Sigmoid colon (tissue), 7 donors: ENCODE measurements around the gene GPC6. TPM values are rescaled to one million over a fixed set of nuclear protein-coding genes. Genes with fewer than 3 reads are reported as not detected.

ENCODE experiments used
- DNase-seq: peaks from one replicate; pipeline ENCODE4 v3.0.0-alpha.2; 2019
- H3K27ac ChIP-seq, 4 donors: fragments of 200-600 bp; sonication (generic); one replicate each; pipeline ENCODE4 v1.5.1; 2016 to 2019; ENCODE audit warnings: mild to moderate bottlenecking in 1 of 4
- H3K27me3 ChIP-seq, 3 donors: fragments of 200-600 bp; sonication (generic); one replicate each; pipeline ENCODE4 v1.5.1; 2019; ENCODE audit warnings: mild to moderate bottlenecking in 1 of 3
- H3K36me3 ChIP-seq, 4 donors: fragments of 200-600 bp; sonication (generic); one replicate each; pipeline ENCODE4 v1.5.1; 2016 to 2019
- H3K4me1 ChIP-seq, 4 donors: fragments of 200-600 bp; sonication (generic); one replicate each; pipeline ENCODE4 v1.5.1; 2017 to 2019
- H3K4me3 ChIP-seq, 4 donors: fragments of 200-600 bp; sonication (generic); one replicate each; pipeline ENCODE4 v1.5.1; 2017 to 2019; ENCODE audit warnings: mild to moderate bottlenecking in 2 of 4, moderate library complexity in 1 of 4
- H3K9me3 ChIP-seq, 4 donors: fragments of 200-600 bp in 3 of 4; sonication (generic) in 3 of 4; one replicate each; pipeline versions ENCODE4 v1.5.1 to v1.6.1; 2013 to 2019
- CTCF ChIP-seq, 4 experiments: fragments of 450-650 bp in 3 of 4; fragments of 200-600 bp in 1 of 4; IDR thresholded peaks; one replicate each; pipeline ENCODE4 v1.5.1; 2016 to 2019; ENCODE audit warnings: antibody characterized with exemption in 4 of 4, mild to moderate bottlenecking in 3 of 4, moderate library complexity in 2 of 4
- EP300 ChIP-seq, 4 donors: sonication (generic); formaldehyde crosslinking; IDR thresholded peaks; one replicate each; pipeline ENCODE4 v1.6.1; 2017; ENCODE audit warnings: antibody characterized with exemption in 4 of 4
- POLR2A ChIP-seq, 2 donors: fragments of 450-650 bp; IDR thresholded peaks; one replicate each; pipeline ENCODE4 v1.6.1; 2016; ENCODE audit warnings: antibody characterized with exemption in 2 of 2, mild to moderate bottlenecking in 2 of 2, moderate library complexity in 2 of 2
- POLR2AphosphoS5 ChIP-seq, 4 donors: sonication (generic); formaldehyde crosslinking; IDR thresholded peaks; one replicate each; pipeline ENCODE4 v1.6.1; 2017; ENCODE audit warnings: antibody characterized with exemption in 4 of 4
- WGBS, 2 donors: extraction: QIAGEN DNeasy Blood & Tissue Kit; methylation state at CpG; one replicate each; pipeline ENCODE4 v1.1.7; 2013; 5-methylcytosine and 5-hydroxymethylcytosine counted together
- intact Hi-C: fragments of 100-400 bp; cut with DNase I; formaldehyde crosslinking; loops from one replicate; pipeline ENCODE4 v1.15.1; 2023
- polyA plus RNA-seq, 3 donors: library from polyadenylated mRNA; stranded (reverse); fragments of 200-250 nt; gene quantifications; one replicate each; pipeline ENCODE4 v1.2.3, GENCODE V29; 2013
- total RNA-seq, 4 donors: library from RNA; depleted of rRNA; stranded (reverse); fragments of >200 nt; gene quantifications; one replicate each; pipeline ENCODE4 v1.1.0, GENCODE V29; 2016
- donor health status: healthy with polysubstance abuse.
- donor health status: Bipolar disorder and iron deficiency.
- donor health status: healthy.

Gene GPC6
- total and polyA plus RNA-seq, 7 donors: 0.23 to 27.5 (median 14.4) TPM

GRCh38 chr13:93922063-93922855, 695.7 kb downstream of the GPC6 start:
- Histone ChIP-seq H3K4me3 (no peak overlapping the region), H3K36me3 (no peaks in the 10 kb centered on the region), H3K9me3 (no peaks in the 10 kb centered on the region), H3K4me1 (no peaks in the 10 kb centered on the region), H3K27ac (no peak overlapping the region), H3K27me3 (no peaks in the 10 kb centered on the region)
- intact Hi-C loops: no loop called here
- DNase-seq: no peak
- WGBS, 2 donors: 66 to 79% methylated on average over 5 of the region's 5 CpGs
- no peak for TF ChIP-seq EP300 (IDR thresholded peaks at IDR 0.05)
- no peak for TF ChIP-seq POLR2A (IDR thresholded peaks at IDR 0.05)
- no peak for TF ChIP-seq CTCF (IDR thresholded peaks at IDR 0.05)
- no peak for TF ChIP-seq POLR2AphosphoS5 (IDR thresholded peaks at IDR 0.05)

- Histone ChIP-seq H3K27me3 (no peaks in the 10 kb centered on the region), H3K27ac (no peak overlapping the region), H3K4me3 (no peak overlapping the region), H3K4me1 (no peaks in the 10 kb centered on the region), H3K36me3 (no peaks in the 10 kb centered on the region), H3K9me3 (no peaks in the 10 kb centered on the region)
- 88% methylated on average over 1 of the region's 1 CpG for WGBS, 2 donors
- TF ChIP-seq EP300 (IDR thresholded peaks at IDR 0.05) (no peak), POLR2A (IDR thresholded peaks at IDR 0.05) (no peak), CTCF (IDR thresholded peaks at IDR 0.05) (no peak), POLR2AphosphoS5 (IDR thresholded peaks at IDR 0.05) (no peak)
- no peak for DNase-seq
- intact Hi-C loops: no loop called here
Measured at GRCh38 chr13:93925990-93926389, 699.4 kb downstream of the GPC6 start.

- no peak for TF ChIP-seq POLR2A (IDR thresholded peaks at IDR 0.05)
- no peak for TF ChIP-seq CTCF (IDR thresholded peaks at IDR 0.05)
- no peaks in the 10 kb centered on the region for H3K4me1 ChIP-seq
- no peak overlapping the region for H3K27ac ChIP-seq
- WGBS, 2 donors: 47 to 50% methylated on average over 1 of the region's 1 CpG
- no peaks in the 10 kb centered on the region for H3K36me3 ChIP-seq
- no peak overlapping the region for H3K4me3 ChIP-seq
- intact Hi-C loops: no loop called here
- no peaks in the 10 kb centered on the region for H3K9me3 ChIP-seq
- H3K27me3 ChIP-seq: no peaks in the 10 kb centered on the region
- no peak for DNase-seq
Measured at GRCh38 chr13:93926425-93926824, 699.8 kb downstream of the GPC6 start.

GRCh38 chr13:93927431-93927830, 700.8 kb downstream of the GPC6 start:
- 30 to 64% methylated on average over 1 of the region's 1 CpG for whole genome bisulfite sequencing, 2 donors
- DNase-seq: no peak
- no peak for TF ChIP-seq POLR2AphosphoS5 (IDR thresholded peaks at IDR 0.05)
- TF ChIP-seq EP300 (IDR thresholded peaks at IDR 0.05): no peak
- no peak for TF ChIP-seq POLR2A (IDR thresholded peaks at IDR 0.05)
- TF ChIP-seq CTCF (IDR thresholded peaks at IDR 0.05): no peak
- Histone ChIP-seq H3K4me1 (no peaks in the 10 kb centered on the region), H3K27ac (no peak overlapping the region), H3K9me3 (no peaks in the 10 kb centered on the region), H3K36me3 (no peaks in the 10 kb centered on the region), H3K4me3 (no peak overlapping the region), H3K27me3 (no peaks in the 10 kb centered on the region)
- intact Hi-C loops: no loop called here

- TF ChIP-seq EP300 (IDR thresholded peaks at IDR 0.05): no peak
- no peak for TF ChIP-seq POLR2A (IDR thresholded peaks at IDR 0.05)
- no peak for TF ChIP-seq POLR2AphosphoS5 (IDR thresholded peaks at IDR 0.05)
- no peak for TF ChIP-seq CTCF (IDR thresholded peaks at IDR 0.05)
- no peak overlapping the region for H3K4me3 ChIP-seq
- intact Hi-C loops: no loop called here
Measured at GRCh38 chr13:93932901-93933300, 706.3 kb downstream of the GPC6 start.

More at GRCh38 chr13:93932901-93933300, 706.3 kb downstream of the GPC6 start:
- no peaks in the 10 kb centered on the region for H3K4me1 ChIP-seq
- no peak for DNase-seq
- H3K9me3 ChIP-seq: no peaks in the 10 kb centered on the region
- H3K27me3 ChIP-seq: no peaks in the 10 kb centered on the region
- WGBS, 2 donors: 91 to 93% methylated on average over 3 of the region's 3 CpGs
- H3K27ac ChIP-seq: no peak overlapping the region
- H3K36me3 ChIP-seq: no peaks in the 10 kb centered on the region
